Activated CD4-positive, alpha-beta T cell treated with anti-CD3 and anti-CD28 coated beads for 1 hour (primary cell): Measurements from ENCODE around the gene MYG1.
"Not testable (repeated sequence)": the region's sequence is repeated elsewhere in the genome, so short reads cannot be mapped to it uniquely, and the experiment has no call there.

Experiments used
- DNase-seq: peaks from one replicate; pipeline ENCODE4 v3.0.0-alpha.2; 2020

Gene MYG1

GRCh38 chr12:53287741-53288216, 11.7 kb upstream of the MYG1 start:
- peak; percentile 56 for DNase-seq

GRCh38 chr12:53288322-53288721, 11.2 kb upstream of the MYG1 start:
- DNase-seq: no peak

- no peak for DNase-seq
These were observed 9.6 kb upstream of the MYG1 start for GRCh38 chr12:53289891-53290290.

- DNase-seq: no peak
These were observed 8.8 kb upstream of the MYG1 start for GRCh38 chr12:53290661-53291060.

- no peak for DNase-seq
These were observed 7.1 kb upstream of the MYG1 start for GRCh38 chr12:53292426-53292825.

- DNase-seq: peak; percentile 79
These were observed 4.2 kb upstream of the MYG1 start, which contains the start of gene PFDN5 for GRCh38 chr12:53295070-53295890. PFDN5 (plus strand) TSS chr12:53295542; CDS start chr12:53295568, 26 bp downstream.

- DNase-seq: no peak
These were observed 3.6 kb upstream of the MYG1 start for GRCh38 chr12:53295891-53296219.

GRCh38 chr12:53297106-53297505, 2.4 kb upstream of the MYG1 start:
- DNase-seq: not testable (repeated sequence)

- DNase-seq: no peak
These were observed 1.3 kb upstream of the MYG1 start for GRCh38 chr12:53298164-53298563.

GRCh38 chr12:53299101-53299453, 418 bp upstream of the MYG1 start:
- no peak for DNase-seq

- DNase-seq: no peak
These were observed 692 bp downstream of the MYG1 start for GRCh38 chr12:53300187-53300586.

- no peak for DNase-seq
These were observed 3.4 kb downstream of the MYG1 start for GRCh38 chr12:53302903-53303302.

- no peak for DNase-seq
These were observed 7.3 kb downstream of the MYG1 start for GRCh38 chr12:53306826-53307225.

- DNase-seq: no peak
These were observed 8.8 kb downstream of the MYG1 start for GRCh38 chr12:53308276-53308675.

GRCh38 chr12:53313996-53314395, 14.5 kb downstream of the MYG1 start:
- no peak for DNase-seq

GRCh38 chr12:53320352-53321195, 21.1 kb downstream of the MYG1 start:
- no peak for DNase-seq

GRCh38 chr12:53324113-53324778, 24.8 kb downstream of the MYG1 start:
- DNase-seq: peak; percentile 44

GRCh38 chr12:53324779-53325510, 25.4 kb downstream of the MYG1 start:
- peak; percentile 73 for DNase-seq

GRCh38 chr12:53325511-53326061, 26.1 kb downstream of the MYG1 start:
- DNase-seq: no peak

- DNase-seq: no peak
These were observed 27.1 kb downstream of the MYG1 start for GRCh38 chr12:53326460-53327185.

GRCh38 chr12:53327435-53328042, 28.0 kb downstream of the MYG1 start:
- DNase-seq: no peak
